GM12873 (cell line): ENCODE data around the gene FKBP7.

Source experiments
- TF ChIP-seq, protein P1 (sequence below): IDR thresholded peaks from 2 replicates; pipeline ENCODE4 v1.5.1; 2012; ENCODE audit warnings: low read depth, mild to moderate bottlenecking, moderate library complexity, low read length, control low read depth; ENCODE audit not compliant: insufficient read depth; ENCODE audit errors: missing control alignments

Gene FKBP7

GRCh38 chr2:178484245-178485041, 6.0 kb upstream of the FKBP7 start:
- TF ChIP-seq, protein P1, sequence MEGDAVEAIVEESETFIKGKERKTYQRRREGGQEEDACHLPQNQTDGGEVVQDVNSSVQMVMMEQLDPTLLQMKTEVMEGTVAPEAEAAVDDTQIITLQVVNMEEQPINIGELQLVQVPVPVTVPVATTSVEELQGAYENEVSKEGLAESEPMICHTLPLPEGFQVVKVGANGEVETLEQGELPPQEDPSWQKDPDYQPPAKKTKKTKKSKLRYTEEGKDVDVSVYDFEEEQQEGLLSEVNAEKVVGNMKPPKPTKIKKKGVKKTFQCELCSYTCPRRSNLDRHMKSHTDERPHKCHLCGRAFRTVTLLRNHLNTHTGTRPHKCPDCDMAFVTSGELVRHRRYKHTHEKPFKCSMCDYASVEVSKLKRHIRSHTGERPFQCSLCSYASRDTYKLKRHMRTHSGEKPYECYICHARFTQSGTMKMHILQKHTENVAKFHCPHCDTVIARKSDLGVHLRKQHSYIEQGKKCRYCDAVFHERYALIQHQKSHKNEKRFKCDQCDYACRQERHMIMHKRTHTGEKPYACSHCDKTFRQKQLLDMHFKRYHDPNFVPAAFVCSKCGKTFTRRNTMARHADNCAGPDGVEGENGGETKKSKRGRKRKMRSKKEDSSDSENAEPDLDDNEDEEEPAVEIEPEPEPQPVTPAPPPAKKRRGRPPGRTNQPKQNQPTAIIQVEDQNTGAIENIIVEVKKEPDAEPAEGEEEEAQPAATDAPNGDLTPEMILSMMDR = no peak

- TF ChIP-seq, protein P1 = no peak
Observed at GRCh38 chr2:178482437-178482836, 4.0 kb upstream of the FKBP7 start.

DNA sequence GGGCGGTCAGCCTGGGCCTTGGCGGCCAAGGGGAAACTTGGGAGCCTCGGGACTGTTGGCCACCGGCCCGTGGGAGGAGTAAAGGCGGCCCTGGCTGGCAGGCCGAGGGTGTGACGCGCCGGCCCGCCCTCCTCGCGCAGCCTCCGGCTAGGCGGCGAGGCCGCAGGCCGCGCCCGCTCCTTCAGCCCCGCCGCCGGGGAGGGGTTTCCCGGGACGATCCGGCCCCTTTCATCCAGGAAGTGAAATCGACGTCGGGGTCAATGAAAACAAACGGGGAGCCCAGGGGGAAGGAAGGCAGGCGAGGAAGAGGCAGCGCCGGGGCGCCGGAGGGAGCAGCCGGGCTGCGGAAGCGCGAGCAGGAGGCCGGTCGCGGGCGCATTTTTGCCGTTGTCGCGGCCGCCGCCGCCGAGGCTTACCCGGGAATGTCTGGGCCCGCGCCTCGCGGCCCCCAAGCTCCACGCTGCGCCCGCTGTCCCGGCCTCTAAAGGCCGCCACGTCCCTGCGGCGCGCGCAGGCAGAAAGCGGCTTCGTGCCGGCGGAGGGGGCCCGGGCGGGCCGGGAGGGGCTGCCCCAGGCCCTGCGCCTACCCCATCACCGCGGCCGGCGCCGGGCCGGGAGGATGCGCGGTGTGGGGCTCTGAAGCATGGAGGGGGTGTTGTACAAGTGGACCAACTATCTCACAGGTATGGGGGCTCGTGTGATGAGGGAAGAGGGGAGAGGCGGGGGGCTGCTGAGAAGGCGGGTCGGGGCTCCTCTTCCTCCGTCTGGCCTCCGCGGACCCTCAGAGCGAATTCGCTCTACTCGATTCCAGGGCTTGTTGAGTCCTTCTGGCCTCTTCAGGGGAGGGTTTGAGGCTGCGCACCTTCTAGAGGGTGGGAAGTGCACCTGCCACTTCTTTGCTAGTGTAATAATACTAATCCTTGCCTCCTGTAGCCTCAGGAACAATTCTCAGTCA, 2.1 kb upstream of the FKBP7 start, which contains the start of gene PLEKHA3:
TSS of gene PLEKHA3 (plus strand) at position 231 of the 955 bp plus-strand sequence. CDS start at position 644, 413 bp downstream.
- TF ChIP-seq, protein P1 = no peak

DNA sequence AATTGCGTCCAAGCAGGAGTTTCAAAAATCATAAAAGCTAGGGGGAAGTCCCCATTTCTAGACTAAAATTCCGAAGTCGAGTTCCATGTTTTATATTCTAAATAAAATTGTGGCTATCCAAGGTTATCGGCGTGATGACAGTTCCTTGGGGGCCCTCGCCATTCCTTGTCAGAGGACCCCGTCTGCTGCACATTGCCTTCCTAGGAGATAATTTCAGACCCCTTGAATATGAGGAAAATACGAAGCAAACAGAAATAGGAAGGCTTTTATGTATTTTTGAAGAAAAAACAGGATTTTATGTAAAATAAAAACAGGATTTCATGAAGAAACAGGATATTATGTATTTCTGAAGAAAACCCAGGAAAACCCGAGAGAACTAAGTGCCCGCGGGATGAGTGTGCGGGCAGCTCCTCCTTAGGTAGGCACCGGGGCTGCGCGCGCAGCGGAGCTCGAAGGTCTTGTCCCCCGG, 1.4 kb upstream of the FKBP7 start:
- TF ChIP-seq, protein P1 = no peak

DNA sequence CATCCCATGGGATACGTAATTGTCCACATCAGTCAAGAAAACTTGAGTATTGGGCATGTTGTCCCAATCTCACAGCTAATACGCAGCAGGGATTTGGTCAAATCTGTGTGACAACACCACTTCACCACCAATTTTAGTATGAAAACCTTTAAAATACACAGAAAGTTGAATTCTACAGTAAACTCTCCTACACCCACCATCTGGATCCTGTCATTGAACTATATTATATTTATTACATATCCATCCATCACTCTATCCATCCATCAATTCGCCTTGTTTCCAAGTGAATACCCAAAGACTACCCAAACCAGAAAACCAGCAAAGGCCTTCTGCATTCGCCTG, 846 bp upstream of the FKBP7 start:
- TF ChIP-seq, protein P1 = no peak

DNA sequence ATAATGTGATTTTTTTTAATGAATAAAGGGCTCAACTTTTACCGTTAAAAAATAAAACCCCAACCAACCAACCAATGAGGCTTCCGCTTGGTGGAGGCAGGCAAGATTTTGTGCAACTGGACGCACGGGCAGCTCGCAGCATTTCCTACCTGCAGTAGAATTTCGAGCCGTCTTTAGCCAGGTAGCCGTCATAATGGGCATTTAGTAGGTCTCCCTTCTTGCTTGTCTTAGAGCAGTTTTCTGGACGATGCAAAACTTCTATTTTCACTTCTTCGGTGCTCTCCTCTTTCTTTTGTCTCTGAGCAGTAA, 316 bp downstream of the FKBP7 start:
- TF ChIP-seq, protein P1 = no peak

GRCh38 chr2:178477443-178478129, 814 bp downstream of the FKBP7 start:
- TF ChIP-seq, protein P1 = no peak
